ENCODE results near the gene ZNF488. TPM values are rescaled to one million over a fixed set of nuclear protein-coding genes. Genes with fewer than 3 reads are reported as not detected.

Gene ZNF488
- total RNA-seq, 2 donors from 2014 or later, result 0.53 to 1.2 TPM

DNA sequence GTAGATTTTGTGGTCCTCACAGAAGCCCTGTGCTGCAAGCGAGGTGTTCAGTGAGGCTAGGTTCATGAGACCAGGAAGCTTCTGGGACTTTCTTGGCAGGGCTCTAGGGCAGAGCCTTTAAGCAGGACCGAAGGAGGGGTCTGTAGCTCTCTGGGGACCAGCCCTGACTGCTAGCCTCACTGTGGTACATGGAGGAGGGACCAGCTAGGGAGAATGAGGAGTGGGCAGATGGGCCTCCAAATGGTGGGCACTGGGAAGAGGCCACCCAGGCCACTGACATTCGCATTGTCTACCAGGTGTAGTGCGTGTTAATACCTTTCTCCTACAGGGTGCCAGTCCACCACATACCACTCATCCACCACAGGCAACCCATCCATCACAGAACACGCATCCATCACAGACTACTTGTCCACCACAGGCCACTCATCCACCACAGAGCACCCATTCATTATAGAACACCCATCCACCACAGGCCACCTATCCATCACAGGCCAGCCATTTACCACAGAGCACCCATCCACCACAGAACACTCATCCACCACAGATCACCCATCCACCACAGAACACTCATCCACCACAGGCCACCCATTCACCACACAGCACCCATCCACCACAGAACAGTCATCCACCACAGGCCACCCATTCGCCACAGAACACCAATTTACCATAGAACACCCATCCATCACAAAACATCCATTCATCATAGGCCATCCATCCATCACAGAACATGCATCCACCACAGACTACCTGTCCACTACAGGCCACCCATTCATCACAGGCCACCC is 31.6 kb upstream of the ZNF488 start:
- Mint-ChIP-seq H3K27ac (no peak overlapping the region), H3K27me3 (ENCODE audit: insufficient read depth) (peaks cover 6% of the 10 kb centered on the region), H3K9me3 (no peaks in the 10 kb centered on the region), H3K4me3 (no peak overlapping the region), H3K36me3 (ENCODE audit: low read depth) (no peaks in the 10 kb centered on the region), H3K4me1 (peaks cover 5% of the 10 kb centered on the region)
- H3K9ac ChIP-seq (ENCODE audit: extremely low read depth, low read length, poor library complexity, severe bottlenecking), result no peak overlapping the region
- H3K9me3 ChIP-seq (ENCODE audit: control insufficient read depth, low read length), result no peaks in the 10 kb centered on the region
- no peaks in the 10 kb centered on the region for H3K4me1 ChIP-seq (ENCODE audit: control insufficient read depth, insufficient read depth, low read length)
- no peak overlapping the region for H3K27ac ChIP-seq (ENCODE audit: low read depth, low read length)
- DNase-seq, result no peak
- TF ChIP-seq, protein P1, sequence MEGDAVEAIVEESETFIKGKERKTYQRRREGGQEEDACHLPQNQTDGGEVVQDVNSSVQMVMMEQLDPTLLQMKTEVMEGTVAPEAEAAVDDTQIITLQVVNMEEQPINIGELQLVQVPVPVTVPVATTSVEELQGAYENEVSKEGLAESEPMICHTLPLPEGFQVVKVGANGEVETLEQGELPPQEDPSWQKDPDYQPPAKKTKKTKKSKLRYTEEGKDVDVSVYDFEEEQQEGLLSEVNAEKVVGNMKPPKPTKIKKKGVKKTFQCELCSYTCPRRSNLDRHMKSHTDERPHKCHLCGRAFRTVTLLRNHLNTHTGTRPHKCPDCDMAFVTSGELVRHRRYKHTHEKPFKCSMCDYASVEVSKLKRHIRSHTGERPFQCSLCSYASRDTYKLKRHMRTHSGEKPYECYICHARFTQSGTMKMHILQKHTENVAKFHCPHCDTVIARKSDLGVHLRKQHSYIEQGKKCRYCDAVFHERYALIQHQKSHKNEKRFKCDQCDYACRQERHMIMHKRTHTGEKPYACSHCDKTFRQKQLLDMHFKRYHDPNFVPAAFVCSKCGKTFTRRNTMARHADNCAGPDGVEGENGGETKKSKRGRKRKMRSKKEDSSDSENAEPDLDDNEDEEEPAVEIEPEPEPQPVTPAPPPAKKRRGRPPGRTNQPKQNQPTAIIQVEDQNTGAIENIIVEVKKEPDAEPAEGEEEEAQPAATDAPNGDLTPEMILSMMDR (conservative IDR thresholded peaks at IDR 0.05), result no peak
- H3K27me3 ChIP-seq (ENCODE audit: control insufficient read depth, insufficient read depth, low read length, poor library complexity, severe bottlenecking), result no peaks in the 10 kb centered on the region
- H3K36me3 ChIP-seq (ENCODE audit: control insufficient read depth, insufficient read depth, low read length), result no peaks in the 10 kb centered on the region
- 87 to 91% methylated on average over 3 to 6 of the region's 6 CpGs for WGBS, 2 experiments (ENCODE audit: insufficient coverage in 1 of 2, insufficient read length in 1 of 2)
- no peak overlapping the region for H3K4me3 ChIP-seq (ENCODE audit: low read length)

DNA sequence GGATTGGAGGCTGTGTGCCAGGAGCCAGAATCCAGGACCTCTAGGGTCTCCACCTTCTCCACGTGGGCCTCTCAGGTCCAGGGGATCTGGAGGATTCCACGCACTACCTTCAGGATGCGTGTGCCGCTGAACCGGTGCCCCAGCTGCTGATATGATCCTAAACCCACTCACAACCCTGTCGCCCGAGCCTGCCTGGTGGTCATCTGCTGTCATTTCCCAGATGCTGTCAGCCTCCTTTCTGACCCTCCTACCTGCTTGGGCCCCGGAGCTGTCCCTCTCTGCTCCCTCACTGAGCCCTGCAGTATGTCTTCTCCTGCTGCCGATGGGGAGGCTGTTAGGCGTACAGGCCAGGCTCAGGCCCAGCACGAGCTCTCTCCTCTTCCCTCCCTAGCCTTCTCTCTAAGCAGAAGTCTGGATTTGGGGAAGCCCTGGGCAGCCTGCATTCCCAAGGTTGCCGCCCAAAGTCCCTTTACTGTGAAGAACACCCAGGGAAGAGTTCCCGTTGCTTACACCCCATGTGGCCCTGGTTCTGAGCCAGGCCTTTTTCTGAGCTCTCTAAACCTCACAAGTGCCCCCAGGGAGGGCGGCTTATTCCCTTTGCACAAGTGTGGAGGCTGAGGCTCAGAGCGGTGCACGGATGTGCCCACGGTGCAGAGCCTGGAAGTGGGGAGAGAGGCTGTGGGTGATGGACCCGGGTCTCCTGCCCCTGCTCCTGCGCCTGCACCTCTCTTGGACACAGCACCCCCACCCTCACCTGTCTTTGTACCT is 30.8 kb upstream of the ZNF488 start:
- no peak overlapping the region for H3K4me3 Mint-ChIP-seq
- Histone ChIP-seq H3K27me3 (ENCODE audit: control insufficient read depth, insufficient read depth, low read length, poor library complexity, severe bottlenecking) (no peaks in the 10 kb centered on the region), H3K36me3 (ENCODE audit: control insufficient read depth, insufficient read depth, low read length) (no peaks in the 10 kb centered on the region), H3K9ac (ENCODE audit: extremely low read depth, low read length, poor library complexity, severe bottlenecking) (no peak overlapping the region), H3K4me3 (ENCODE audit: low read length) (no peak overlapping the region), H3K27ac (ENCODE audit: low read depth, low read length) (no peak overlapping the region), H3K9me3 (ENCODE audit: control insufficient read depth, low read length) (no peaks in the 10 kb centered on the region), H3K4me1 (ENCODE audit: control insufficient read depth, insufficient read depth, low read length) (no peaks in the 10 kb centered on the region)
- H3K27ac Mint-ChIP-seq, result no peak overlapping the region
- H3K4me1 Mint-ChIP-seq, result peaks cover 2% of the 10 kb centered on the region
- no peaks in the 10 kb centered on the region for H3K36me3 Mint-ChIP-seq (ENCODE audit: low read depth)
- TF ChIP-seq, protein P1 (conservative IDR thresholded peaks at IDR 0.05), result no peak
- WGBS, 2 experiments (ENCODE audit: insufficient coverage in 1 of 2, insufficient read length in 1 of 2), result 82 to 92% methylated on average over 9 to 19 of the region's 19 CpGs
- no peak for DNase-seq
- H3K9me3 Mint-ChIP-seq, result no peaks in the 10 kb centered on the region
- H3K27me3 Mint-ChIP-seq (ENCODE audit: insufficient read depth), result peaks cover 6% of the 10 kb centered on the region

DNA sequence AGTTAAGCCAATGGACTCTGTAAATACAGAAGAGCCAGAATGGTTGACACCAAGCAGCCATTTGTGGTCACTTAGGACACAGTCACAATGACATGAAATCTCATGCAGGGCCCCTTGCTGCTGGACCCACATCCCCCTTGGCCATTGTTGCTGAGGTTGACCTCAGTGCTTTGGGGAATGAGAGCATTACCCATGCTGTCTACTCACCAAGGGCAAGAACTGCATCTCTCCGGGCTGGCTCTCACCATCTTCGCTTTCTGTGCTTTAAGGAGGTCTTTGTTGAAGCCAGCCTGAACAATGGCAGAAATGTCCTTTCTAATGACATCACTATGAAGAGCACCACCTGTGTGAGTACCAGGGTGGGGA is 30.1 kb upstream of the ZNF488 start:
- 98% methylated on average over 2 of the region's 2 CpGs; no CpG with 5 or more reads in 1 of the 2 experiments for WGBS, 2 experiments (ENCODE audit: insufficient coverage in 1 of 2, insufficient read length in 1 of 2)
- no peak for DNase-seq
- Histone ChIP-seq H3K9ac (ENCODE audit: extremely low read depth, low read length, poor library complexity, severe bottlenecking) (no peak overlapping the region), H3K27ac (ENCODE audit: low read depth, low read length) (no peak overlapping the region), H3K4me3 (ENCODE audit: low read length) (no peak overlapping the region), H3K4me1 (ENCODE audit: control insufficient read depth, insufficient read depth, low read length) (no peaks in the 10 kb centered on the region), H3K27me3 (ENCODE audit: control insufficient read depth, insufficient read depth, low read length, poor library complexity, severe bottlenecking) (no peaks in the 10 kb centered on the region), H3K9me3 (ENCODE audit: control insufficient read depth, low read length) (no peaks in the 10 kb centered on the region), H3K36me3 (ENCODE audit: control insufficient read depth, insufficient read depth, low read length) (no peaks in the 10 kb centered on the region)
- H3K36me3 Mint-ChIP-seq (ENCODE audit: low read depth), result no peaks in the 10 kb centered on the region
- H3K4me3 Mint-ChIP-seq, result no peak overlapping the region
- TF ChIP-seq, protein P1 (conservative IDR thresholded peaks at IDR 0.05), result no peak
- no peaks in the 10 kb centered on the region for H3K9me3 Mint-ChIP-seq
- H3K4me1 Mint-ChIP-seq, result peaks cover 2% of the 10 kb centered on the region
- H3K27ac Mint-ChIP-seq, result no peak overlapping the region
- H3K27me3 Mint-ChIP-seq (ENCODE audit: insufficient read depth), result peaks cover 6% of the 10 kb centered on the region

Measured in endodermal cell (in vitro differentiated cells).